Left lobe of liver (tissue), 2 donors: Measurements from ENCODE around the gene ANKRD13C. TPM values are rescaled to one million over a fixed set of nuclear protein-coding genes. Genes with fewer than 3 reads are reported as not detected.
A peak's percentile ranks its signal among the peaks of the same experiment; 100 is the strongest.
"Not testable (repeated sequence)": the region's sequence is repeated elsewhere in the genome, so short reads cannot be mapped to it uniquely, and the experiment has no call there.

ENCODE experiments used
- ATAC-seq: fragments of 200-7000 bp; cut with Tn5 transposase; one replicate; pipeline ENCODE4 v1.9.1; 2020; ENCODE audit warnings: mild to moderate bottlenecking, moderate library complexity
- DNase-seq: peaks from one replicate; pipeline ENCODE4 v3.0.0-alpha.2; 2020; ENCODE audit warnings: low spot score
- total RNA-seq: library from RNA; stranded (reverse); gene quantifications from one replicate; pipeline ENCODE4 v1.2.1, GENCODE V29; 2021
- donor health status: DM: no; HTN: no; CAD: no; lungs with moderate emphysema.
- donor health status: DM: no; HTN: yes; CAD: no.

ANKRD13C gene
- 6.3 TPM for total RNA-seq

GRCh38 chr1:70354332-70355110, at the start of gene ANKRD13C:
Gene ANKRD13C, minus strand, starts transcription at chr1:70354722. Its CDS starts 314 bp downstream, at chr1:70354408.
- DNase-seq: peak; percentile 93
- peak; percentile 97 for ATAC-seq

GRCh38 chr1:70403759-70404158, 49.2 kb upstream of the ANKRD13C start:
- no peak for ATAC-seq
- no peak for DNase-seq

- no peak for DNase-seq
- ATAC-seq: no peak
Observed at GRCh38 chr1:70401974-70402373, 47.5 kb upstream of the ANKRD13C start.

- DNase-seq (no peak), ATAC-seq (no peak)
Observed at GRCh38 chr1:70400335-70400734, 45.8 kb upstream of the ANKRD13C start.

GRCh38 chr1:70397013-70397412, 42.5 kb upstream of the ANKRD13C start:
- ATAC-seq (no peak), DNase-seq (no peak)

GRCh38 chr1:70396607-70397006, 42.1 kb upstream of the ANKRD13C start:
- DNase-seq (no peak), ATAC-seq (no peak)

- DNase-seq (no peak), ATAC-seq (no peak)
Observed at GRCh38 chr1:70392626-70393025, 38.1 kb upstream of the ANKRD13C start.

GRCh38 chr1:70387507-70387906, 33.0 kb upstream of the ANKRD13C start:
- ATAC-seq: no peak
- DNase-seq: no peak

GRCh38 chr1:70386121-70386520, 31.6 kb upstream of the ANKRD13C start:
- no peak for DNase-seq
- ATAC-seq: no peak

- no peak for ATAC-seq
- DNase-seq: no peak
Observed at GRCh38 chr1:70385477-70385876, 31.0 kb upstream of the ANKRD13C start.

- no peak for DNase-seq
- ATAC-seq: no peak
Observed at GRCh38 chr1:70384542-70384941, 30.0 kb upstream of the ANKRD13C start.

- no peak for DNase-seq
- ATAC-seq: no peak
Observed at GRCh38 chr1:70383483-70383882, 29.0 kb upstream of the ANKRD13C start.

GRCh38 chr1:70382682-70383081, 28.2 kb upstream of the ANKRD13C start:
- no peak for DNase-seq
- no peak for ATAC-seq

- DNase-seq (no peak), ATAC-seq (no peak)
Observed at GRCh38 chr1:70376196-70376595, 21.7 kb upstream of the ANKRD13C start.

GRCh38 chr1:70373580-70373979, 19.1 kb upstream of the ANKRD13C start:
- ATAC-seq, DNase-seq: not testable (repeated sequence)

- ATAC-seq (no peak), DNase-seq (no peak)
Observed at GRCh38 chr1:70372426-70372825, 17.9 kb upstream of the ANKRD13C start.

- ATAC-seq, DNase-seq: not testable (repeated sequence)
Observed at GRCh38 chr1:70371586-70371985, 17.1 kb upstream of the ANKRD13C start.

- DNase-seq, ATAC-seq: not testable (repeated sequence)
Observed at GRCh38 chr1:70367397-70367796, 12.9 kb upstream of the ANKRD13C start.

- DNase-seq, ATAC-seq: not testable (repeated sequence)
Observed at GRCh38 chr1:70366997-70367396, 12.5 kb upstream of the ANKRD13C start.

GRCh38 chr1:70366425-70366952, 12.0 kb upstream of the ANKRD13C start:
- not testable (repeated sequence) for ATAC-seq, DNase-seq

- DNase-seq: no peak
- no peak for ATAC-seq
Observed at GRCh38 chr1:70364439-70364838, 9.9 kb upstream of the ANKRD13C start.

GRCh38 chr1:70361727-70362398, 7.3 kb upstream of the ANKRD13C start:
- ATAC-seq (no peak), DNase-seq (no peak)
